HG03520 (cell line): ENCODE measurements around the gene CDKL2.
"Not testable (repeated sequence)": the region's sequence is repeated elsewhere in the genome, so short reads cannot be mapped to it uniquely, and the experiment has no call there.

Source experiments
- ATAC-seq: cut with Tn5 transposase; IDR thresholded peaks from one replicate; pipeline ENCODE4 v1.9.1; 2021; ENCODE audit warnings: mild to moderate bottlenecking, moderate library complexity; ENCODE audit not compliant: unreplicated experiment

Gene CDKL2

GRCh38 chr4:75630174-75630936 lies at the start of gene CDKL2:
TSS of gene CDKL2 (minus strand) at chr4:75630528. CDS start at chr4:75625988, 4,540 bp downstream.
- peak; percentile 99 for ATAC-seq

- no peak for ATAC-seq
Observed at GRCh38 chr4:75678965-75679364, 48.6 kb upstream of the CDKL2 start.

- no peak for ATAC-seq
Observed at GRCh38 chr4:75678473-75678872, 48.1 kb upstream of the CDKL2 start.

- no peak for ATAC-seq
Observed at GRCh38 chr4:75675004-75675531, 44.7 kb upstream of the CDKL2 start.

GRCh38 chr4:75673959-75674328 lies 43.6 kb upstream of the CDKL2 start:
- no peak for ATAC-seq

GRCh38 chr4:75673027-75673958 lies 43.0 kb upstream of the CDKL2 start, which contains the start of gene G3BP2:
TSS of gene G3BP2 (minus strand) at chr4:75673411. CDS start at chr4:75662025, 11,386 bp downstream.
- peak; percentile 90 for ATAC-seq

- peak; percentile 14 for ATAC-seq
Observed at GRCh38 chr4:75672461-75673026, 42.2 kb upstream of the CDKL2 start.

GRCh38 chr4:75671802-75672421 lies 41.6 kb upstream of the CDKL2 start:
- no peak for ATAC-seq

GRCh38 chr4:75668596-75668995 lies 38.3 kb upstream of the CDKL2 start:
- no peak for ATAC-seq

- not testable (repeated sequence) for ATAC-seq
Observed at GRCh38 chr4:75667636-75668035, 37.3 kb upstream of the CDKL2 start.

GRCh38 chr4:75666299-75666698 lies 36.0 kb upstream of the CDKL2 start:
- no peak for ATAC-seq

- ATAC-seq = not testable (repeated sequence)
Observed at GRCh38 chr4:75664604-75665003, 34.3 kb upstream of the CDKL2 start.

- ATAC-seq = no peak
Observed at GRCh38 chr4:75662626-75663025, 32.3 kb upstream of the CDKL2 start.

GRCh38 chr4:75660491-75660890 lies 30.2 kb upstream of the CDKL2 start:
- ATAC-seq = no peak

- ATAC-seq = no peak
Observed at GRCh38 chr4:75659512-75660031, 29.2 kb upstream of the CDKL2 start.

- ATAC-seq = no peak
Observed at GRCh38 chr4:75658876-75659275, 28.5 kb upstream of the CDKL2 start.

- no peak for ATAC-seq
Observed at GRCh38 chr4:75655562-75655961, 25.2 kb upstream of the CDKL2 start.

GRCh38 chr4:75654905-75655304 lies 24.6 kb upstream of the CDKL2 start:
- ATAC-seq = no peak

GRCh38 chr4:75653845-75654503 lies 23.6 kb upstream of the CDKL2 start:
- no peak for ATAC-seq

- ATAC-seq = no peak
Observed at GRCh38 chr4:75644095-75644494, 13.8 kb upstream of the CDKL2 start.
